HCT116 (cell line): ENCODE results near the gene DQX1. TPM values are rescaled to one million over a fixed set of nuclear protein-coding genes. Genes with fewer than 3 reads are reported as not detected.

ENCODE experiments used
- ATAC-seq: fragments of 200-7000 bp; cut with Tn5 transposase; 2 replicates; pipeline ENCODE4 v1.9.1; 2020; ENCODE audit warnings: mild to moderate bottlenecking, moderate library complexity
- BruUV-seq: library from RNA; stranded (reverse); fragments of 400-500 nt; replicated peaks from 2 replicates; lab custom pipeline; 2021; lab: Mats Ljungman, UMichigan
- CTCF ChIA-PET: fragments of 300-600 bp; sonication (Branson Sonifier 250); formaldehyde crosslinking; loops from one replicate; lab custom pipeline; 2021; ENCODE audit warnings: antibody characterized with exemption; lab: Charles Lee
- POLR2A ChIA-PET: fragments of 300-600, 350-600 bp; sonication (Branson Sonifier 250); formaldehyde crosslinking; loops from one replicate; lab custom pipeline; 2021; ENCODE audit warnings: antibody characterized with exemption; lab: Charles Lee
- RAD21 ChIA-PET, 2 experiments: fragments of 300-600 bp; sonication (Branson Sonifier 250); formaldehyde crosslinking; loops; one replicate each; lab custom pipeline; 2023; ENCODE audit warnings: low total read pairs in 2 of 2; ENCODE audit not compliant: uncharacterized antibody in 2 of 2, unreplicated experiment in 2 of 2, low non-redundant PET in 1 of 2; lab: Charles Lee
- DNase-seq: peaks from one replicate; pipeline ENCODE4 v3.0.0-alpha.2; 2010; ENCODE audit warnings: low read depth, low spot score
- H2AFZ ChIP-seq: fragments of 200-600 bp; shearing (Covaris generic), sonication (generic); 2 replicates; pipeline ENCODE4 v1.6.1; 2017; ENCODE audit warnings: low read depth, mixed run types, mixed read lengths, antibody characterized with exemption, low read length; ENCODE audit not compliant: poor library complexity, severe bottlenecking
- H3K27ac ChIP-seq: 2 replicates; pipeline ENCODE4 v1.5.1; 2012; ENCODE audit warnings: low read depth, low read length
- H3K27me3 ChIP-seq: fragments of 200-600 bp; sonication (generic); 2 replicates; pipeline ENCODE4 v1.6.1; 2016; ENCODE audit warnings: mixed run types, low read length, mixed read lengths; ENCODE audit not compliant: insufficient read depth
- H3K36me3 ChIP-seq, 2 experiments: fragments of 200-500 bp in 1 of 2; fragments of 200-600 bp in 1 of 2; sonication (Bioruptor generic) in 1 of 2; sonication (generic) in 1 of 2; 2 replicates each; pipeline versions ENCODE4 v1.5.1 to v1.6.1; 2014 to 2016; ENCODE audit warnings: low read length in 2 of 2, inconsistent platforms in 1 of 2, mixed read lengths in 1 of 2, mixed run types in 1 of 2; ENCODE audit not compliant: insufficient read depth in 2 of 2, control insufficient read depth in 1 of 2
- H3K4me1 ChIP-seq, 2 experiments: fragments of 200-600 bp in 1 of 2; sonication (generic) in 1 of 2; 2 replicates each; pipeline versions ENCODE4 v1.5.1 to v1.6.1; 2012 to 2017; ENCODE audit warnings: low read length in 2 of 2, inconsistent platforms in 1 of 2, mild to moderate bottlenecking in 1 of 2, mixed read lengths in 1 of 2, mixed run types in 1 of 2, moderate library complexity in 1 of 2; ENCODE audit not compliant: insufficient read depth in 2 of 2, control insufficient read depth in 1 of 2
- H3K4me2 ChIP-seq: fragments of 200-600 bp; sonication (generic); 2 replicates; pipeline ENCODE4 v1.6.1; 2017; ENCODE audit warnings: mixed run types, low read length, mixed read lengths
- H3K4me3 ChIP-seq, 2 experiments: fragments of 200-600 bp in 1 of 2; sonication (generic) in 1 of 2; replicated peaks in 1 of 2; 2 replicates each; pipeline ENCODE4 v1.5.1; 2011 to 2016; ENCODE audit warnings: low read length in 2 of 2, control low read depth in 1 of 2, low read depth in 1 of 2, mild to moderate bottlenecking in 1 of 2, mixed read lengths in 1 of 2, mixed run types in 1 of 2
- H3K79me2 ChIP-seq: fragments of 200-600 bp; sonication (generic); 2 replicates; pipeline ENCODE4 v1.6.1; 2017; ENCODE audit warnings: mild to moderate bottlenecking, mixed run types, low read length, moderate library complexity, mixed read lengths; ENCODE audit not compliant: insufficient read depth
- H3K9ac ChIP-seq: fragments of 200-600 bp; sonication (generic); 2 replicates; pipeline ENCODE4 v1.6.1; 2016; ENCODE audit warnings: low read length, mixed read lengths
- H3K9me2 ChIP-seq: fragments of 200-600 bp; sonication (generic), shearing (Covaris generic); 2 replicates; pipeline ENCODE4 v1.6.1; 2017; ENCODE audit warnings: mixed run types, mild to moderate bottlenecking, moderate library complexity; ENCODE audit not compliant: insufficient read depth
- H3K9me3 ChIP-seq, 2 experiments: fragments of 200-500 bp in 1 of 2; fragments of 200-600 bp in 1 of 2; sonication (Bioruptor generic) in 1 of 2; sonication (generic) in 1 of 2; 2 replicates each; pipeline ENCODE4 v1.6.1; 2014 to 2017; ENCODE audit warnings: low read length in 2 of 2, mixed read lengths in 2 of 2, inconsistent platforms in 1 of 2, low read depth in 1 of 2, mild to moderate bottlenecking in 1 of 2, mixed run types in 1 of 2, moderate library complexity in 1 of 2; ENCODE audit not compliant: control insufficient read depth in 1 of 2, insufficient read depth in 1 of 2
- H4K20me1 ChIP-seq: fragments of 200-600 bp; sonication (generic), shearing (Covaris generic); 2 replicates; pipeline ENCODE4 v1.6.1; 2017; ENCODE audit warnings: mixed run types, mild to moderate bottlenecking, moderate library complexity; ENCODE audit not compliant: insufficient read depth
- CBX3 ChIP-seq: IDR thresholded peaks from 2 replicates; pipeline ENCODE4 v1.6.1; 2012; ENCODE audit warnings: low read depth
- CEBPB ChIP-seq: IDR thresholded peaks from 2 replicates; pipeline ENCODE4 v1.6.1; 2012; ENCODE audit warnings: low read depth
- EGR1 ChIP-seq: IDR thresholded peaks from 2 replicates; pipeline ENCODE4 v1.6.1; 2012; ENCODE audit warnings: low read depth
- EZH2phosphoT487 ChIP-seq: fragments of 200-600 bp; IDR thresholded peaks from 2 replicates; pipeline ENCODE4 v1.6.1; 2018; ENCODE audit warnings: antibody characterized with exemption, borderline replicate concordance
- FOSL1 ChIP-seq: IDR thresholded peaks from 2 replicates; pipeline ENCODE4 v1.6.1; 2012; ENCODE audit warnings: low read depth
- POLR2A ChIP-seq: IDR thresholded peaks from 2 replicates; pipeline ENCODE4 v1.7.0; 2011; ENCODE audit warnings: borderline replicate concordance; ENCODE audit not compliant: insufficient read depth, insufficient read length; ENCODE audit errors: extremely low read depth
- POLR2AphosphoS5 ChIP-seq: IDR thresholded peaks from 2 replicates; pipeline ENCODE4 v1.6.1; 2011; ENCODE audit warnings: mild to moderate bottlenecking, low read depth, low read length, moderate library complexity
- SIN3A ChIP-seq: IDR thresholded peaks from 2 replicates; pipeline ENCODE4 v1.6.1; 2012; ENCODE audit warnings: low read depth
- TCF7L2 ChIP-seq: IDR thresholded peaks from 2 replicates; pipeline ENCODE4 v1.7.0; 2011; ENCODE audit warnings: borderline replicate concordance, inconsistent platforms; ENCODE audit not compliant: insufficient read depth, insufficient read length; ENCODE audit errors: extremely low read depth
- ZBTB33 ChIP-seq: IDR thresholded peaks from 2 replicates; pipeline ENCODE4 v1.6.1; 2011; ENCODE audit warnings: mild to moderate bottlenecking, low read length, moderate library complexity; ENCODE audit not compliant: insufficient replicate concordance; ENCODE audit errors: extremely low read depth
- ZNF274 ChIP-seq: fragments of 200-500 bp; sonication (Bioruptor generic); IDR thresholded peaks from 2 replicates; pipeline ENCODE4 v1.6.1; 2014; ENCODE audit warnings: mild to moderate bottlenecking, low read depth, low read length, inconsistent platforms
- intact Hi-C: fragments of 100-400 bp; cut with micrococcal nuclease; formaldehyde crosslinking; loops from 2 replicates; pipeline ENCODE4 v1.10.0; 2022
- total RNA-seq: library from RNA; stranded (reverse); gene quantifications from one replicate; pipeline ENCODE4 v1.2.1, GENCODE V29; 2021; ENCODE audit not compliant: unreplicated experiment
- TF ChIP-seq, protein P1 (sequence below): IDR thresholded peaks from 2 replicates; pipeline ENCODE4 v1.6.1; 2012

The DQX1 gene
- total RNA-seq, 1 experiment from 2014 or later = 0.98 TPM

DNA sequence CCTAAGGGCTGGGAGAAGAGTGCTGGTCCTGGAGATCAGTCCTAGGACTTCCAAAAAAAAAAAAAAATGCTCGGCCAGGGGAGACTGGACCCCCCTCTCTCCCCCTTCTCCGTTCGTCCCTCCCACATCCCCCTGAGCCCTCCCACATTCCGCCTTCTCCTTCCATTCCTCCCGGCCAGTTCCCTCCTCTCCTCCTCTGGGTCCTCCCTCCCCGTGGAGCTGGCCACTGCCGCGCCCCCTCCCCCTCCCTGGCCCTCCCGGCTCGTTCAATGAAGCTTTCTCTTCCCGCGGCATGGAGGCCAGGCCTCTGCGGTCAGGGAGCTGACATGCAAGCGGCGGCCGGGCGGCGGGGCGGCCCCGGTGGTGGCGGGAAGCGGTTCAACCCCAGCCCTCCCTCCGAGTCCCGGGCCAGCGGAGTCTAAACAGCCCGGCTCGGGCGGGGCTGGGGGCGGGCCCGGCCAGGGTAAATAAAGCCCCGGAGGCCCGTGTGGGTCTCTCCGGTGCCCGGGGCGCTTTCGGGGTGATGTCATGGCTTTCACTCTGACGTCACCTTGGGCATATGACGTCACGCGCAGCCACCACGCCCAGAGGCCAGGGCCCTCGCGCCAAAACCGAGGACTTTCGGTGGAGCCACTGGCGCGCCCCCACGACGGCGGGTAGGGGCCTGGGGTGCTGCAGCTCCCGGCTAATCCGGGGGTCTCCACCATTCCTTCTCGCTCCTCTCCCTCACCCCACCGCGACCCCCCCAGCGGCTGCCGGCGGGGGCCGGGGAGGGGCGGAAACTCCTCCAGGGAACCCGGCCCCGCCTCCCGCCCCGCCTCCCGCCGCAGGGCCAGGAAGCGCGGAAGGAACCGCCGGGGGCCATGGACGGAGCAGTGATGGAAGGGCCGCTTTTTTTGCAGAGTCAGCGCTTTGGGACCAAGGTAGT lies 28.1 kb upstream of the DQX1 start, which contains the start of the genes DOK1 and LOXL3:
DOK1 (plus strand) TSS at position 829 of the 928 bp plus-strand sequence; CDS start at position 864, 35 bp downstream.
LOXL3 (minus strand) TSS at position 51 of the 928 bp plus-strand sequence. CDS start 1,308 bp downstream, outside the sequence.
- no peaks in the 10 kb centered on the region for H3K27me3 ChIP-seq
- ChIA-PET POLR2A (no interaction called here), RAD21 (no interaction called here), CTCF (interaction anchor here (0.7 kb wide), 1 partner anchor 46 kb away, joined by 5 read pairs; no protein-coding TSS in a partner anchor)
- H3K4me2 ChIP-seq = peak within 1 kb of the TSS; percentile 95
- ATAC-seq = peak; percentile 76
- peak within 1 kb of the TSS; percentile 93 to 97 for H3K4me3 ChIP-seq
- TF ChIP-seq EGR1 (no peak), FOSL1 (no peak), CBX3 (no peak), POLR2AphosphoS5 (peak; percentile 57; the same call in 1 of the 2 replicates)
- no TSS peak for BruUV-seq
- H3K79me2 ChIP-seq = peaks cover 23% of the 10 kb centered on the region; the same call in 1 of the 2 replicates
- intact Hi-C loops = no loop called here
- H2AFZ ChIP-seq = no peak within 1 kb of the TSS
- peak within 1 kb of the TSS; percentile 90 for H3K27ac ChIP-seq
- H4K20me1 ChIP-seq = no peaks in the 10 kb centered on the region
- peak within 1 kb of the TSS; percentile 98 for H3K9ac ChIP-seq
- DNase-seq = no peak
- H3K9me3 ChIP-seq = no peaks in the 10 kb centered on the region
- peaks cover 15 to 42% of the 10 kb centered on the region in 2 experiments; a peak in 3 of 4 replicates for H3K4me1 ChIP-seq
- no peaks in the 10 kb centered on the region for H3K9me2 ChIP-seq
- H3K36me3 ChIP-seq = peaks cover 5 to 7% of the 10 kb centered on the region in 2 experiments; a peak in 3 of 4 replicates

GRCh38 chr2:74552914-74553811 lies 27.1 kb upstream of the DQX1 start:
- Histone ChIP-seq H3K4me3 (peak overlapping the region; percentile 93 to 97; a peak in 2 of 4 replicates), H3K27ac (peak overlapping the region; percentile 90)

More at GRCh38 chr2:74552914-74553811, 27.1 kb upstream of the DQX1 start:
- no peaks in the 10 kb centered on the region for H3K9me3 ChIP-seq
- CTCF ChIA-PET = no interaction called here
- intact Hi-C loops = no loop called here
- H3K4me1 ChIP-seq = peaks cover 19 to 50% of the 10 kb centered on the region in 2 experiments; a peak in 3 of 4 replicates
- DNase-seq (no peak), ATAC-seq (no peak)
- TF ChIP-seq TCF7L2 (no peak), SIN3A (no peak), CEBPB (no peak), EZH2phosphoT487 (no peak), POLR2AphosphoS5 (no peak), ZBTB33 (no peak), FOSL1 (no peak), POLR2A (no peak), ZNF274 (no peak)
- TF ChIP-seq, protein P1, sequence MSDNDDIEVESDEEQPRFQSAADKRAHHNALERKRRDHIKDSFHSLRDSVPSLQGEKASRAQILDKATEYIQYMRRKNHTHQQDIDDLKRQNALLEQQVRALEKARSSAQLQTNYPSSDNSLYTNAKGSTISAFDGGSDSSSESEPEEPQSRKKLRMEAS = no peak
- no peaks in the 10 kb centered on the region for H3K27me3 ChIP-seq
- no TSS peak for BruUV-seq
- no peaks in the 10 kb centered on the region for H3K9me2 ChIP-seq
- H3K36me3 ChIP-seq = peaks cover 5 to 7% of the 10 kb centered on the region in 2 experiments; a peak in 3 of 4 replicates
- peaks cover 23% of the 10 kb centered on the region; the same call in 1 of the 2 replicates for H3K79me2 ChIP-seq
- no peak overlapping the region for H2AFZ ChIP-seq
- no peaks in the 10 kb centered on the region for H4K20me1 ChIP-seq
- H3K9ac ChIP-seq = peak overlapping the region; percentile 98; the same call in 1 of the 2 replicates
- RAD21 ChIA-PET = no interaction called here
- H3K4me2 ChIP-seq = peak overlapping the region; percentile 95
- POLR2A ChIA-PET = no interaction called here
